Activated naive CD4-positive, alpha-beta T cell treated with anti-CD3 and anti-CD28 coated beads, Interleukin-2, amount 50 U/mL, for 72 hours (primary cell): ENCODE measurements around the gene DLG2. TPM values are rescaled to one million over a fixed set of nuclear protein-coding genes. Genes with fewer than 3 reads are reported as not detected.
A peak's percentile ranks its signal among the peaks of the same experiment; 100 is the strongest.

Experiments used
- ATAC-seq, 2 donors: fragments of 150-1000 bp; cut with Tn5 transposase; 2 replicates each; pipeline ENCODE4 v1.10.0; 2021; ENCODE audit warnings: mild to moderate bottlenecking in 2 of 2, moderate library complexity in 2 of 2
- DNase-seq, 2 donors: peaks; one replicate each; pipeline ENCODE4 v3.0.0; 2021 to 2022; ENCODE audit warnings: low spot score in 2 of 2
- H3K27ac Mint-ChIP-seq, 2 donors: one replicate each; pipeline ENCODE4 v1.8.0; 2022; ENCODE audit warnings: mild to moderate bottlenecking in 2 of 2, mixed read lengths in 2 of 2
- H3K36me3 Mint-ChIP-seq, 2 donors: one replicate each; pipeline ENCODE4 v1.8.0; 2022; ENCODE audit warnings: mixed read lengths in 2 of 2
- H3K9me3 Mint-ChIP-seq, 2 donors: one replicate each; pipeline ENCODE4 v1.8.0; 2022; ENCODE audit warnings: mixed read lengths in 2 of 2
- total RNA-seq, 2 donors: library from RNA; stranded (reverse); gene quantifications; one replicate each; pipeline ENCODE4 v1.2.3, GENCODE V29; 2022

The DLG2 gene
- total RNA-seq, 2 donors from 2014 or later, result 4.2 to 5.4 TPM

- Mint-ChIP-seq H3K27ac (no peak overlapping the region), H3K9me3 (peaks cover 14 to 30% of the 10 kb centered on the region in 2 donors), H3K36me3 (peaks cover 0 to 8% of the 10 kb centered on the region in 2 donors)
- no peak for DNase-seq
- ATAC-seq, result no peak
These were observed 1212.2 kb downstream of the DLG2 start for GRCh38 chr11:84414920-84415319.

GRCh38 chr11:84413549-84413948 lies 1213.6 kb downstream of the DLG2 start:
- no peak overlapping the region for H3K27ac Mint-ChIP-seq
- ATAC-seq, result no peak
- no peak for DNase-seq
- peaks cover 16 to 26% of the 10 kb centered on the region in 2 donors for H3K9me3 Mint-ChIP-seq
- no peaks in the 10 kb centered on the region for H3K36me3 Mint-ChIP-seq

- Mint-ChIP-seq H3K27ac (no peak overlapping the region), H3K36me3 (no peaks in the 10 kb centered on the region), H3K9me3 (peaks cover 15 to 22% of the 10 kb centered on the region in 2 donors)
- ATAC-seq (no peak), DNase-seq (no peak)
These were observed 1214.3 kb downstream of the DLG2 start for GRCh38 chr11:84412862-84413261.

- ATAC-seq (no peak), DNase-seq (no peak)
- Mint-ChIP-seq H3K36me3 (peaks cover 0 to 7% of the 10 kb centered on the region in 2 donors), H3K27ac (no peak overlapping the region), H3K9me3 (peaks cover 13 to 26% of the 10 kb centered on the region in 2 donors)
These were observed 1218.2 kb downstream of the DLG2 start for GRCh38 chr11:84408946-84409411.

- no peak overlapping the region for H3K27ac Mint-ChIP-seq
- ATAC-seq (no peak), DNase-seq (no peak)
- H3K9me3 Mint-ChIP-seq, result peaks cover 17 to 30% of the 10 kb centered on the region in 2 donors
- peaks cover 0 to 7% of the 10 kb centered on the region in 2 donors for H3K36me3 Mint-ChIP-seq
These were observed 1220.1 kb downstream of the DLG2 start for GRCh38 chr11:84407091-84407490.

GRCh38 chr11:84398017-84398626 lies 1229.0 kb downstream of the DLG2 start:
- Mint-ChIP-seq H3K9me3 (peaks cover 5 to 11% of the 10 kb centered on the region in 2 donors), H3K36me3 (no peaks in the 10 kb centered on the region), H3K27ac (no peak overlapping the region)
- ATAC-seq (no peak), DNase-seq (no peak)

- DNase-seq (no peak), ATAC-seq (no peak)
- Mint-ChIP-seq H3K9me3 (peaks cover 5 to 11% of the 10 kb centered on the region in 2 donors), H3K27ac (no peak overlapping the region), H3K36me3 (no peaks in the 10 kb centered on the region)
These were observed 1230.6 kb downstream of the DLG2 start for GRCh38 chr11:84396521-84396920.

GRCh38 chr11:84390441-84391078 lies 1236.6 kb downstream of the DLG2 start:
- ATAC-seq (no peak), DNase-seq (no peak)
- Mint-ChIP-seq H3K36me3 (no peaks in the 10 kb centered on the region), H3K9me3 (peaks cover 5 to 7% of the 10 kb centered on the region in 2 donors), H3K27ac (no peak overlapping the region)

- H3K36me3 Mint-ChIP-seq, result no peaks in the 10 kb centered on the region
- no peak for ATAC-seq
- H3K27ac Mint-ChIP-seq, result no peak overlapping the region
- peaks cover under 1 to 7% of the 10 kb centered on the region in 2 donors for H3K9me3 Mint-ChIP-seq
- no peak for DNase-seq
These were observed 1237.4 kb downstream of the DLG2 start for GRCh38 chr11:84389696-84390095.

- peaks cover 0 to 3% of the 10 kb centered on the region in 2 donors for H3K9me3 Mint-ChIP-seq
- H3K27ac Mint-ChIP-seq, result no peak overlapping the region
- no peaks in the 10 kb centered on the region for H3K36me3 Mint-ChIP-seq
- DNase-seq (peak in 1 of 2 donors; percentile 7), ATAC-seq (no peak)
These were observed 1242.4 kb downstream of the DLG2 start for GRCh38 chr11:84384731-84385130.

GRCh38 chr11:84383576-84383975 lies 1243.6 kb downstream of the DLG2 start:
- H3K27ac Mint-ChIP-seq, result no peak overlapping the region
- DNase-seq (no peak), ATAC-seq (no peak)
- peaks cover 0 to 3% of the 10 kb centered on the region in 2 donors for H3K9me3 Mint-ChIP-seq
- no peaks in the 10 kb centered on the region for H3K36me3 Mint-ChIP-seq

GRCh38 chr11:84381666-84382065 lies 1245.5 kb downstream of the DLG2 start:
- Mint-ChIP-seq H3K27ac (no peak overlapping the region), H3K36me3 (no peaks in the 10 kb centered on the region), H3K9me3 (no peaks in the 10 kb centered on the region)
- DNase-seq (no peak), ATAC-seq (no peak)

- DNase-seq, result no peak
- Mint-ChIP-seq H3K36me3 (no peaks in the 10 kb centered on the region), H3K27ac (no peak overlapping the region), H3K9me3 (peaks cover 0 to 3% of the 10 kb centered on the region in 2 donors)
- ATAC-seq, result no peak
These were observed 1254.7 kb downstream of the DLG2 start for GRCh38 chr11:84372381-84372950.

GRCh38 chr11:84358034-84358433 lies 1269.1 kb downstream of the DLG2 start:
- Mint-ChIP-seq H3K27ac (no peak overlapping the region), H3K9me3 (peaks cover 22 to 23% of the 10 kb centered on the region in 2 donors), H3K36me3 (no peaks in the 10 kb centered on the region)
- DNase-seq (no peak), ATAC-seq (no peak)

- H3K36me3 Mint-ChIP-seq, result no peaks in the 10 kb centered on the region
- H3K9me3 Mint-ChIP-seq, result peaks cover 16 to 29% of the 10 kb centered on the region in 2 donors
- no peak for ATAC-seq
These were observed 1271.2 kb downstream of the DLG2 start for GRCh38 chr11:84355911-84356310.

GRCh38 chr11:84345597-84345996 lies 1281.5 kb downstream of the DLG2 start:
- no peak overlapping the region for H3K27ac Mint-ChIP-seq
- no peak for ATAC-seq
- peaks cover 2 to 10% of the 10 kb centered on the region in 2 donors for H3K9me3 Mint-ChIP-seq
- no peak for DNase-seq
- no peaks in the 10 kb centered on the region for H3K36me3 Mint-ChIP-seq

More at GRCh38 chr11:84355911-84356310, 1271.2 kb downstream of the DLG2 start:
- H3K27ac Mint-ChIP-seq, result no peak overlapping the region
- no peak for DNase-seq

- Mint-ChIP-seq H3K27ac (no peak overlapping the region), H3K9me3 (peaks cover 5 to 12% of the 10 kb centered on the region in 2 donors), H3K36me3 (no peaks in the 10 kb centered on the region)
- ATAC-seq (no peak), DNase-seq (no peak)
These were observed 1282.1 kb downstream of the DLG2 start for GRCh38 chr11:84345027-84345426.
